Uterus (tissue), 2 donors: ENCODE results near the gene SH3BP2.

Experiments
- POLR2A ChIP-seq, 2 donors: fragments of 450-650 bp; IDR thresholded peaks; one replicate each; pipeline ENCODE4 v1.6.1; 2016; ENCODE audit warnings: antibody characterized with exemption in 2 of 2, mild to moderate bottlenecking in 1 of 2, moderate library complexity in 1 of 2
- TF ChIP-seq, protein P1 (sequence below), 4 experiments: fragments of 200-600 bp in 2 of 4; fragments of 450-650 bp in 2 of 4; sonication (generic) in 2 of 4; IDR thresholded peaks; one replicate each; pipeline ENCODE4 v1.5.1; 2016 to 2019; ENCODE audit warnings: antibody characterized with exemption in 4 of 4, mild to moderate bottlenecking in 2 of 4, moderate library complexity in 1 of 4

DNA sequence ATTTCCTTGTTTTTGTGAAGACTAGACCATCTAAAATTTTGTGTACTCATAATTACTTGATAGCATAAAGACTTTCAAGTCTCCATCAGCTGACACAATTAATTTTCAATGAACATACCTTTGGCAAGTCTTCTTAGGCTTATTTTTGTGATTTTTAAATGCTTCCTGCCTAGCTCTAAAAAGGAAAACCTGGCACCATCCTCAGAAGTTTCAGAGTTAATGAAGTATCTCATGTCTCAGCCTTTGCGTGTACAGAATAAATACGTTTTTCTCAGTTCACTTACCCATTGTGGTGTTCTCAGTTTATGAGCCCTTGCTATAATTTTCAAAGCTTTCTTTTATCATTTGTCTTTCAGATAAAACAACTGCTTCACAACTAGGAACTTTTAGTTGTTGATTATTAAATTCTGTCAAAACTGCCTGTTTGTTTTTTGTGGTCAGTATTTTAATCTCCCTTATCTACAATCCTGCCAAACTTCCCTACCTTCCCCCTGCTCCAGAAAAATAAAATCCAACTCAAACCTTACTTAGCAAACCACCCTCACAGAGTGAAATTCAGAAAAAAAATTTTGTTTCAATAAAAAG is 72.4 kb downstream of the SH3BP2 start:
- TF ChIP-seq, protein P1, sequence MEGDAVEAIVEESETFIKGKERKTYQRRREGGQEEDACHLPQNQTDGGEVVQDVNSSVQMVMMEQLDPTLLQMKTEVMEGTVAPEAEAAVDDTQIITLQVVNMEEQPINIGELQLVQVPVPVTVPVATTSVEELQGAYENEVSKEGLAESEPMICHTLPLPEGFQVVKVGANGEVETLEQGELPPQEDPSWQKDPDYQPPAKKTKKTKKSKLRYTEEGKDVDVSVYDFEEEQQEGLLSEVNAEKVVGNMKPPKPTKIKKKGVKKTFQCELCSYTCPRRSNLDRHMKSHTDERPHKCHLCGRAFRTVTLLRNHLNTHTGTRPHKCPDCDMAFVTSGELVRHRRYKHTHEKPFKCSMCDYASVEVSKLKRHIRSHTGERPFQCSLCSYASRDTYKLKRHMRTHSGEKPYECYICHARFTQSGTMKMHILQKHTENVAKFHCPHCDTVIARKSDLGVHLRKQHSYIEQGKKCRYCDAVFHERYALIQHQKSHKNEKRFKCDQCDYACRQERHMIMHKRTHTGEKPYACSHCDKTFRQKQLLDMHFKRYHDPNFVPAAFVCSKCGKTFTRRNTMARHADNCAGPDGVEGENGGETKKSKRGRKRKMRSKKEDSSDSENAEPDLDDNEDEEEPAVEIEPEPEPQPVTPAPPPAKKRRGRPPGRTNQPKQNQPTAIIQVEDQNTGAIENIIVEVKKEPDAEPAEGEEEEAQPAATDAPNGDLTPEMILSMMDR (IDR thresholded peaks at IDR 0.05), result no peak
- no peak for TF ChIP-seq POLR2A (IDR thresholded peaks at IDR 0.05)
